K562 (cell line): ENCODE results near the gene HOXC5. TPM values are rescaled to one million over a fixed set of nuclear protein-coding genes. Genes with fewer than 3 reads are reported as not detected.

Experiments
- BHLHE40 ChIP-seq: IDR thresholded peaks from 2 replicates; pipeline ENCODE4 v1.6.1; 2011; ENCODE audit warnings: low read length, improper control_type of control experiment
- E2F5 ChIP-seq: sonication (generic); formaldehyde crosslinking; IDR thresholded peaks from 2 replicates; pipeline ENCODE4 v1.8.0; 2022; ENCODE audit warnings: mild to moderate bottlenecking, missing genetic modification reagents
- ETS1 ChIP-seq: conservative IDR thresholded peaks from 2 replicates; pipeline ENCODE4 v1.6.1; 2011; ENCODE audit warnings: low read depth, mild to moderate bottlenecking, low read length; ENCODE audit not compliant: control insufficient read depth
- RFX7 ChIP-seq: fragments of 250-450 bp; sonication (Bioruptor Pico); IDR thresholded peaks from 2 replicates; pipeline ENCODE4 v1.5.1; 2021; ENCODE audit warnings: mild to moderate bottlenecking
- polyA plus RNA-seq, 8 experiments: library from polyadenylated mRNA; depleted of rRNA in 4 of 8; stranded (reverse) in 5 of 8; unstranded in 3 of 8; fragments of >200 nt; fragmentation: Nextera tagmentation in 2 of 8; fragmentation: Illumina TruSeq in 1 of 8; extraction: Ambion mirVana in 2 of 8; extraction: Trizol in 1 of 8; gene quantifications; 2 replicates each; pipeline versions ENCODE4 v1.2.1 to v1.2.3, GENCODE V29; 2011 to 2014; ENCODE audit warnings: inconsistent platforms in 1 of 8, missing spikeins in 1 of 8
- total RNA-seq, 7 experiments: library from RNA; depleted of rRNA in 6 of 7; stranded (reverse); fragments of >200 nt in 6 of 7; fragmentation: Illumina TruSeq in 2 of 7; extraction: Trizol in 2 of 7; gene quantifications; 2 replicates each; pipeline versions ENCODE4 v1.2.1 to v1.2.3, GENCODE V29; 2011 to 2021; ENCODE audit warnings: low replicate concordance in 1 of 7
- TF ChIP-seq, protein P1 (sequence below): sonication (generic); formaldehyde crosslinking; IDR thresholded peaks from 2 replicates; pipeline ENCODE4 v1.8.0; 2023; ENCODE audit warnings: missing genetic modification reagents, mild to moderate bottlenecking, borderline replicate concordance

Gene HOXC5
- total and polyA plus RNA-seq, 9 of the 15 experiments (the other 6 are each of a cell fraction or from before 2014, with no cell fraction given) = 0.10 to 0.44 (median 0.18) TPM; not detected in 4

DNA sequence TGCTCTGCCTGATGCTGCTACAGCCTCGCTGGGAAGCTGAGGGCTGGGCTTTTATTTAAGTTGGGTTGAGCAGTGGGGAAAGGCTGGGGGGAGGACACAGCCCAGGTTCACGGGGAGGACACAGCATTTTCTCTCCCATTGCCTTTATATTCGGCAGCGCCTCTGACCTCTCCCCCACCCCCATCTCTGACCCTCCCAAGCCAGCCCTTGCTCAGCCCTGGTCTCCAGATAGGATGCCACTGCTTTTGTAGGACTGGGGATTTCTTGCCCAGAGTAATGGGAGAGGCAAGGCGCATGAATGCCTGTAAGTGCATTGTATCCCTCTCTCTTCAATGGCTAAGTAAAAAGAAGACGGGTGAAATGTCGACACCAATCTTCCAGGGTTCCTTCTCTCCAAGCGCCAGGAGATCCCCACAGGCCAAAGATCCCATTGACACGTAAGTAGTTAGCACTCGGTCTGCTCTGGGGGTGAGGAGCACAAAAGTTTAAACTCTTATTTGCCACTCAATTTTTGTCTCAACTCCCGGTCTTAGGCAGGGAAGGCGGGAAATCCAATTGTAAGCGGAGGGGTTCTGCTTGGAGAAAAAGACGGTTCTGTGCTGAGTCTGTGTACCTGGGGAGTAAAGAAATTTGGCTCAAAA is 25.4 kb downstream of the HOXC5 start (continued):
- TF ChIP-seq, protein P1, sequence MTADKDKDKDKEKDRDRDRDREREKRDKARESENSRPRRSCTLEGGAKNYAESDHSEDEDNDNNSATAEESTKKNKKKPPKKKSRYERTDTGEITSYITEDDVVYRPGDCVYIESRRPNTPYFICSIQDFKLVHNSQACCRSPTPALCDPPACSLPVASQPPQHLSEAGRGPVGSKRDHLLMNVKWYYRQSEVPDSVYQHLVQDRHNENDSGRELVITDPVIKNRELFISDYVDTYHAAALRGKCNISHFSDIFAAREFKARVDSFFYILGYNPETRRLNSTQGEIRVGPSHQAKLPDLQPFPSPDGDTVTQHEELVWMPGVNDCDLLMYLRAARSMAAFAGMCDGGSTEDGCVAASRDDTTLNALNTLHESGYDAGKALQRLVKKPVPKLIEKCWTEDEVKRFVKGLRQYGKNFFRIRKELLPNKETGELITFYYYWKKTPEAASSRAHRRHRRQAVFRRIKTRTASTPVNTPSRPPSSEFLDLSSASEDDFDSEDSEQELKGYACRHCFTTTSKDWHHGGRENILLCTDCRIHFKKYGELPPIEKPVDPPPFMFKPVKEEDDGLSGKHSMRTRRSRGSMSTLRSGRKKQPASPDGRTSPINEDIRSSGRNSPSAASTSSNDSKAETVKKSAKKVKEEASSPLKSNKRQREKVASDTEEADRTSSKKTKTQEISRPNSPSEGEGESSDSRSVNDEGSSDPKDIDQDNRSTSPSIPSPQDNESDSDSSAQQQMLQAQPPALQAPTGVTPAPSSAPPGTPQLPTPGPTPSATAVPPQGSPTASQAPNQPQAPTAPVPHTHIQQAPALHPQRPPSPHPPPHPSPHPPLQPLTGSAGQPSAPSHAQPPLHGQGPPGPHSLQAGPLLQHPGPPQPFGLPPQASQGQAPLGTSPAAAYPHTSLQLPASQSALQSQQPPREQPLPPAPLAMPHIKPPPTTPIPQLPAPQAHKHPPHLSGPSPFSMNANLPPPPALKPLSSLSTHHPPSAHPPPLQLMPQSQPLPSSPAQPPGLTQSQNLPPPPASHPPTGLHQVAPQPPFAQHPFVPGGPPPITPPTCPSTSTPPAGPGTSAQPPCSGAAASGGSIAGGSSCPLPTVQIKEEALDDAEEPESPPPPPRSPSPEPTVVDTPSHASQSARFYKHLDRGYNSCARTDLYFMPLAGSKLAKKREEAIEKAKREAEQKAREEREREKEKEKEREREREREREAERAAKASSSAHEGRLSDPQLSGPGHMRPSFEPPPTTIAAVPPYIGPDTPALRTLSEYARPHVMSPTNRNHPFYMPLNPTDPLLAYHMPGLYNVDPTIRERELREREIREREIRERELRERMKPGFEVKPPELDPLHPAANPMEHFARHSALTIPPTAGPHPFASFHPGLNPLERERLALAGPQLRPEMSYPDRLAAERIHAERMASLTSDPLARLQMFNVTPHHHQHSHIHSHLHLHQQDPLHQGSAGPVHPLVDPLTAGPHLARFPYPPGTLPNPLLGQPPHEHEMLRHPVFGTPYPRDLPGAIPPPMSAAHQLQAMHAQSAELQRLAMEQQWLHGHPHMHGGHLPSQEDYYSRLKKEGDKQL = no peak
- TF ChIP-seq ETS1 = no peak
- TF ChIP-seq E2F5 (CRISPR knock-in tag) = no peak
- no peak for TF ChIP-seq BHLHE40
- TF ChIP-seq RFX7 (CRISPR knock-in tag) = no peak
